HG03457 (cell line): ENCODE data around the gene LMO7.
"Not testable (repeated sequence)": the region's sequence is repeated elsewhere in the genome, so short reads cannot be mapped to it uniquely, and the experiment has no call there.

Experiments
- ATAC-seq: cut with Tn5 transposase; IDR thresholded peaks from one replicate; pipeline ENCODE4 v1.9.1; 2021; ENCODE audit warnings: moderate number of reproducible peaks; ENCODE audit not compliant: unreplicated experiment

Gene LMO7

DNA sequence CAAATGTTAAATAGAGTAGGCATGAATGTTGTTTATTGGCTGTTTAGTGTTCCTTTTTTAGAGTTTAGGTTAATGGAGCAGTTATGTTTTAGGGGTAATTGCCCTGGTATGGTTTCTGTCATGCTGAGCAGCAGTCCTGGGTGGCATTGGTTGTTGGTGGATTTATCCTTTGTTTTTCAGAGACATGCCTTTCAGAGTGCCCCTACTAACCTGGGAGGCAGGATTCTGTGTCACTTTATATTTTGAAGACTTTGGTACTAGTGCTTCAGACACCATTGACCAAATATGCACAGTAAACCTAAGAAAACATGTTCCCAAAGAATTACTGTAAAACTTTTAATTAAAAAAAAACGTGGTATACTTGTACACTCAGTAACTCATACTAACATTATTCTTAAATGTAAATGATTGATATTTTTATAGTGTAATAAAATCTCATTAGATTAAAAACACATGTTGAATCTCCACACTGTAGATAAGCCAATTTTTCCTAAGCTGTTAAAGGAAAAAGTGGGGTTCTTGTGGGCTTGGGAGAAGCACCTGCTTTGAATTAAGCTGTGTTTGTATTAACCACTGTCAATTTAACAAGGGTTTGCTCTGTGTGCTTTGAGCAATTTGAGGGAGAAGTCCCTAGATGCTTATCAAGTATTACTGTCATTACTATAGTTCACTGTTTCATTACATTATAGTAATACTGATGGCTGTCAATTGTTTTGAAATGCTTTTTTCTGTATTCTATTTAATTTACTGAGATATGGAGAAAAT lies 133.2 kb downstream of the LMO7 start:
- no peak for ATAC-seq

DNA sequence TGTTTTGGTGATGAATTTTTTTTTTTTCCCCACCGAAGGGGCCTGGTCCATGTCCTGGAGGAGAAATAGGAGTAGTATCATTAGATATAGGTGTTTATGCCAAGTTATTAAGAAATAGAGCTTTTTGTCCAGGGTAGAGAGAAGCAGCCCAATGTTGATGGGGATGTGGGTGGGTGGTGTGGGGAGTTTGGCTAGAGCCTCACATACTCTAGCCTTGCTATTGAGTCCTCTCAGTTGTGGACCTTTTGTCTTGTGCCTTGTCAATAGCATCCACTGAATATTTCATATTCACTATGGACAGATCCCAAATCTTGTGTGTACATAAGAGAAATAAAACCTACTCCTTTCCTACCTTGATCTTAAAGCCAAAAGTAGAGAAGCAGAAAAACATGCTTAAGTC lies 134.0 kb downstream of the LMO7 start:
- ATAC-seq: no peak

DNA sequence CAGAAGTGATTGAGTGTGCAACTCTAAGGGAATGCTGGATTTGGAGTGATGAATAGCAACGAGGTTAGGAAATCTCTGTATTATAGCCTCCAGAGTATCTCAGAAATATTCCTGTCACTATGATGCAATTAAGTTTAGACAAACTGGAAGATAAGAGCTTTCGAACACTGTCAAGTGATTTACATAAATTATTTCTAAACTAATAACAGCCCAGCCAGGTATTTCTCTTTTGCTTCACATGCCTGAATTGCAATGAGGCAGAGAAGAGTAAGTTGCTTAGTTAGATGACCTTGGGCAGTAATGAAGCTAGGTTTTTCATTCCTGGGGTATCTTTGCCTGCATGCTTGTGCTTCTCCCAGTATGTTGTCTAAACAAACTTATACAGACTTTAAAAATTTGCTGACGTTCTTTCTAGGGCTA lies 134.5 kb downstream of the LMO7 start:
- no peak for ATAC-seq

DNA sequence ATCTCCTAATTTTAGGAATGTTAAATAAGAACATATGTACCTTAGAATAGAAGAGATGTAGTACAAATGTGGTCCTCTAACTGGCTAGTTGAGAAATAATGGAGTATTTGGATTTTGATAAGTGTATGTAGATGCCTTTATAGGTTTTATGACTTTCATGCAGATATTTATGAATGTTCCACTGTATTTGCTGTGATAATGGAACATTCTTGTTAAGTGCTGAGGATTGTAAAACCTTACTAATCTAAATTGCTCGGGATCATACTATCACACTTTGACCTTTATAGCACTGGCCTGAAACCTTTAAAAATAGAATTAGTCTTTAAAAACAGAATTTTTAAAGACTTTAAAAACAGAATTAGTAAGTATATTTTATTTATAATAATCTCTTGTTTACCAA lies 135.1 kb downstream of the LMO7 start:
- ATAC-seq: no peak

DNA sequence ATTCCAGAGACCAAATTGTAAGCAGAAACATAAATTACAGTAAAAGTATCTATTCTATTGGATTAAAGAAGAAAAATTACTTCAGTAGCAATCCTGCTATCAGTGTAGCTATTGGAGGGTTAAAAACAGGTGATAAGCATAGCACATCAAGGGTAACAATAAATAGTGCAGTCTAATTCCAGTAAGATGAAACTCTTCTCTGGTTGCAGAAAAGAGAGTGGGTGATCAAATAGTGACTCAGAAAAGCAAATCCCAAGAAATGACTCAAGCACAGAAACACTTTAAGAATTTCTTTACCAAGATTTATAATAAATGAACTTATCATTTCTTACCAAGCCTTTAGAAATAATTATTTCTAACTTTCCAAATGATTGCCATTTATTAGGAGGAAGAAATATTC lies 135.7 kb downstream of the LMO7 start:
- no peak for ATAC-seq

DNA sequence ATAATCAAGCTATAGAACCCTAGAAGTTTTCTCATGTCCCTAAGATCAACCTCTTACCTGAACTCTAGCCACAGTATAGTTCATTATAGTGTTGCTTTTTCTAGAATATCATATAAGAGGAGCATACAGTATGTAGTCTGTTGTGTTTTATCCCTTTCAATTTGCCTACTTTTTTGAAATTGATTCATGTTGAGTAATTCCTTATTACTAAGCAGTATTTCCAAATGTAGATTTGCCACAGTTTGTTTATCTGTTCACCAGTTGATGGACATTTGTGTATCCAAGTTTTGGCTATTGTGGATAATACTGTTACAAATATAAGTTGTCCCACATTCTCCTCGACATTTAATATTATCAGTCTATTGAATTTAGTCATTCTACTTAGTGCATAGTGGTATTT lies 138.0 kb downstream of the LMO7 start:
- ATAC-seq: no peak

DNA sequence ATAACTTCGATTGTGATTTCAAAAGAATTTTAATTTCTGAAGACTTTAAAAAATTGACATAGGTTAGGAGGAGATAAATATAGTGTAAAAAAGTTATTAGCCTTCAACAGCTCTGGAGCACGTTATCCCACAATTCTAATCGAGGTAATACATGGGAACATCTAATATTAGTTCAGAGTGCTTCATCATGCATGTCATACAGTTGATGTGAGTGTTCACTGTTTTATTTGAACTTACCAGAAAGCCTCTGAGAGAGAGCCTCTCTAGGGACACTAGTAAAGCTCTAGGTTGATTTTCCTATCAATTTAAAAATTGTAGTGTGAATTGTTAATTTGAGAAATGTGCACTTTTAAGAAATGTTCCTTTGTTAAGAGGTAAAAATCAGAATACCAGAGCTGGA lies 140.4 kb downstream of the LMO7 start:
- no peak for ATAC-seq

DNA sequence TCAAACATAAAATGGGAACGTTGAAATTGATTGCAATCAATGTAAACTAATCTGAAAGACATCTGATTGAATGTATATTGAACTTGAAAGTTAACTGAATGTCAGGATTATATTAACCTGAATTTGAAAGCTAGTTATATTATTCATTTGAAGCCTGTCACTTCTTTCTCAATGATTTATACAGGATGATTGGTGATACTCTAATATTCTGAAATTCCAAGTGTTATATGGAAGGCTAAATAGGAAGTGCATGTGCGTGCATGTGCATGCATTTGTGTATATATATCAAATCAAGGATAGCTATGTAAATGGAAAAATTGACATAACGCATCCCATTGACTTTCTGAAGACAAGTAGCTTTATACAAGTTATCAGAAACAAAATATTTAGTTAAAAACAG lies 143.3 kb downstream of the LMO7 start:
- ATAC-seq: no peak

DNA sequence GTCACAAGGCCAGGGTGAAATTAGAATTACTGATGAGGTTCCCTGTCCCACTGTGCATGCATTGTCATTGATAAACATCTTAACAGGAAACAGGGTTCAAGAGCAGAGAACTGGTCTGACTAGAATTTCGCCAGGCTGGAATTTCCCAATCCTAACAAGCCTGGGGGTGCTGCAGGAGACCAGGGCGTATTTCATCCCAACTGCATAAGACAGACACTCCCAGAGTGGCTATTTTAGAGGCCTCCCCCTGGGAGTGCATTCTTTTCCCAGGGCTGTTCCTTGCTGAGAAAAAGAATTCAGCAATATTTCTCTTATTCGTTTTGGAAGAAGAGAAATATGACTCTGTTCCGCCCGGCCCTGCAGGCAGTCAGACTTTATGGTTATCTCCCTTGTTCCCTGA lies 144.0 kb downstream of the LMO7 start:
- not testable (repeated sequence) for ATAC-seq

DNA sequence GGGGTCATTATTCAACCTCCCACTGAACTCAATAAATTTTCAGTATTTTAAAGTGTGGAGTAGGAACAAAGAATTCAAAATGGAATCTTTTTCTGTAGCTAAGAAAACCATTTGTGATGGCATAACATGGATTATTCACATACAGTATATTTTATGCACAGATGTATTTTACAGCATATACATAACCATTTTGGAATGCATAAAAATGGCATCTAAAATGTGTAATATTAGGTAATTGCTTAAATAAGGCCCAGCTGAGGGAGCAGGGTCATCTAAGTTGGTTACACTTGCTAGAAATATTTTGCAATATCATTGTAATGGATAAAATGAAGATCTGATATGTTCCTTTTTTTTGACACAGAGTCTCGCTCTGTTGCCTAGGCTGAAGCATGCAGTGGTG lies 146.9 kb downstream of the LMO7 start:
- no peak for ATAC-seq

DNA sequence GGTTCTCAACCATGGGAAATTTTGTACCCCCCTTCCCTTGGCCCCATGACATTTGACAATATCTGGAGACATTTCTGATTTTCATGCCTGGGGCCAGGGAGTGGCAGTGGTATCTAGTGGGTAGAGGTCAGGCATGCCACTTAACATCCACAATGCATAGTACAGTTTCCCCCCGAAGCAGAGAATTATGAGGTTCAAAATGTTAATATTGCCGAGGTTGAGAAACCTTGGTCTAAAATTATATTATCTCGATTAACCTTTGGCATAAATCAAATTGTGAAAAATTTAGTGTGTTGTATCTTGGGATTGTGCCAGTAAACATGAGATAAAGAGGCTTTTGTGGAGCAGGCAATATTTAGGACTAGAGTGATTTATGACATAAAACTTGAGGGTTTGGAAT lies 147.9 kb downstream of the LMO7 start:
- no peak for ATAC-seq

DNA sequence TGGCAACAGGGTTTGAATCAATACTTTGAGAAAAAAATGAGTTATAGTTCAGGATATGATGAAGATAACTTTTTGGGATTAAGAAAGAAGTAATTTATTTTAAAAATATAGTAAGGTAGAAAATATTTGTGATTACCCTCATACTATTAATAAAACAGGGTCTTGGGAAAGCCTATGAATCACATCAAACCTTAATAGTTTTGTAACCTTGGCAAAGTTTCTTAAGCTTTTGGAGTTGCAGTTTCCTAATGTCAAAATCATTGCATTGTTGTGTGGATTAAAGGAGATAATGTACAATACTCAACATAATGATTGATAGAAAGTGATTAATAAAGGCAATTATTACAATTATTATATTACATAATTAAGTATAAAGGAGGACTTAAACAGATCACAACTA lies 149.0 kb downstream of the LMO7 start:
- no peak for ATAC-seq

DNA sequence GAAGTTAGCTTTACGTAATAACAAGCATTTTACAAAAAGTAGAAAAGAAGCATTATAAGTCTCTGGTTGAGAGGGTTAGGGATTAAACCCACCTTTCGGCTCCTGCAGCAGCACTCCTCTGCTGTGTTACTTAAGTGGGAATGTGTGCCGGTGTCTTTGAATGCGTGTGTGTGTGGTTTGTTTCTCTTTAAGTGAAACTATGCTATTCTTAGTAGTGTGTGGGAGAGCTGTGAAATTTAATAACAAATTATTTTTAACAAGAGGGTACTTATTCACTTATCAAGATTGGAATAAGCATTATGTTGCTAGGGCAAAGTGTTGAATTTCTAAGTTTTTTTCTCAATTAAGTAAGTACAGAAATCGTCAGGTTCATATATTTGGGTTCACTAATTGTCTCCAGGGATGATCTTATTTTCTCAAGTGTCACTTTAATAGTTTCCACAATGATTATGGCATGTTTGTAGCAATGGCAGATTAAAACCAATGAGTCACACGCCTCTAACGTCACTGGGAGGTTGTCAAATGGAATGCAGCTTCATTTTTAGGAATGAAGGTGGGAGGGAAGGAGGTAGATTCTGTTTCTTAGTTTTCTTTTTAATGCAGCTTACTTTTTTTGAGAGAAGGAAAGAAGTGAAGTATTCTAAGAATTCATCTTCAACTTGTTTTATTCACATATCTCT lies 151.3 kb downstream of the LMO7 start:
- no peak for ATAC-seq

DNA sequence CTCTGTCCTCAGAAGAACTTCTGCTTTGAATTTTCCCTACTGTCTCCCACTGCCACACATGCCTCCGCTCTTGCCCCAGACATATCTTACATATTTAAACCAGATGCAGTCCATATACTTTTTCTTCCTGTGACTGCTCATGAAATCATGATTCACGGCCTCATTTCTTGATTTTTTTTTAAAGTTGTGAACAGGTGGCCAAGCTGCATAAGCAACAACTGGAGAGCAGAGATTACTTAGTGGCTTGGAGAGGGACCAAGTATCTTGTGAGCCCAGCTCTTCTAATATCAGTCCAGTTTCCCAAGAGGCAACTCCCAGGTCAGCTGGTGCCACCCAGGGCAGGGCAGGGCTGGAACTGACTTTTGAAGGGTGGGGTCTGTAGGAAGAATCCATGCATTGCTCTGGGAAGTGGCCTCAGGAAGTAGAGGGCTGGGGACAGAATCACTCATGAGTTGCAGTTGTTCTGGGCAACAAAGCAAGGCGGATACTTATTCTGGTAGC lies 152.4 kb downstream of the LMO7 start:
- no peak for ATAC-seq

DNA sequence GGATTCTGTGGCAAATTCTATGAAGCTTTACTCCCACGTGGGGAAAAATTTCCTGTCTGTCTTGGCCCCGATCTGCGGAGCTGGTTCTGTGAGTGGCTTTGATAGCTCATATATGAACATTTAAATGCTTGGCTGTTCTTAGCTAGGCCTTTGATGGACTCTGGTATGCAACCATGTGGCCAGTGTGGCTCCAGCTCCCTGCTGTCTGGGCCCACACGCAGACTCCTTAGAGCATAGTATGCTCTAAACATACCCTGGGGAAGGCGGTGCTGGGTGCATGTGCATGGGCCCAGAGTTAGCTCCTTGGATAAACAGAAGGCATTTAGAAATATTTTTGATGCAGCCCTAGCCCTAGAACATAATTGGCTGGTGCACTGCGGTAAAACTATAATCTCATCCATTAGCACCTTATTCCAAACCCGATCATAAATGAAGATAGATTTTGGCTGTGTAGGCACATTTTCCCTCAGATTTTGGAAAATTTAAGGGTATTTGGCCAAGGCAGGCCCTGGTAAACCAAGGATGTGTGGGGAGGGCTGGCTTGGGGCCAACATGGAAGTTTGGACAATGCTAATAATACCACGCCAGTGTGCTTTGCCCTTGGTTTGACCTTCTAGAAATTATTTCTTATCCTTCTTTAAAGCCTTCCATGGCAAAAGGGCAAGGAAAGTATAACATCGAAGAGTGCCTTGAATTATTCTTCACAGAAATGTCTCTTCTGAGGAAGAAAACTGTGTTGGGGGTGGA lies 153.5 kb downstream of the LMO7 start:
- no peak for ATAC-seq

DNA sequence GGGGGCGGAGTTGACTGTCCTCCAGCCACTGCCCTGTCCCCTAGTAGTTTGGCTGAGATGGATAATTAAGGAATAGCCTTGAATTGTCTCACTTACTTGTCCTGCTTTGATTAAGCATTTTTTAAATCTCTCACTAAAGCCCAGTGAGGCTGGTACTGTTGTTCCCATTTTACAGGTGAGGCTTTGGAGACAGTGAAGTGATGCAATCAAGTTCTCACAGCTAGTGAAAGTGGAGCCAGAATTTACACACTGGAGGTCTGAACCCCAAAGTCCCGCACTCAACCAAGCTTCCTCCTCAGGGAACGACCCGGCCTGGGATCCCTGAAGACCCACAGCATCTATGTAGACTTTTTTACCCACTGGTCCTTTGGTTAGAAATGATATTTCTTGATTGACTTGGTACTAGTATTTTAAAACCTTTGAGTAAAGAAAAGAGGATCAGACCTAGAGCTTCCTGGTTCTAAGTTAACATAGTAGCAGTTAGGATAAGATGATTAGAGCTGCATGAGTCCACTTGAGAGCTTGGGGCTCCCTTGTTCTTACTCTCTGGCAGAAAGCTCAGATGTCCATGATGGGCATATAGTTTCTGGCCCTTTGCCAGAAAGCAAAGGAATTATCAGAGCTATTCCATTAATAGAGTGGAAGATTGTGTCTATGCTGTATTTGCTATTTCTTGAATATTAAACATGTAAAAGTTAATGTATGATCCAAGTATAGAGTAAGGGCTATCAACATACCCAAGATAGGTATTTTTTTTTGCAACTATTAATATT lies 154.3 kb downstream of the LMO7 start:
- ATAC-seq: no peak

DNA sequence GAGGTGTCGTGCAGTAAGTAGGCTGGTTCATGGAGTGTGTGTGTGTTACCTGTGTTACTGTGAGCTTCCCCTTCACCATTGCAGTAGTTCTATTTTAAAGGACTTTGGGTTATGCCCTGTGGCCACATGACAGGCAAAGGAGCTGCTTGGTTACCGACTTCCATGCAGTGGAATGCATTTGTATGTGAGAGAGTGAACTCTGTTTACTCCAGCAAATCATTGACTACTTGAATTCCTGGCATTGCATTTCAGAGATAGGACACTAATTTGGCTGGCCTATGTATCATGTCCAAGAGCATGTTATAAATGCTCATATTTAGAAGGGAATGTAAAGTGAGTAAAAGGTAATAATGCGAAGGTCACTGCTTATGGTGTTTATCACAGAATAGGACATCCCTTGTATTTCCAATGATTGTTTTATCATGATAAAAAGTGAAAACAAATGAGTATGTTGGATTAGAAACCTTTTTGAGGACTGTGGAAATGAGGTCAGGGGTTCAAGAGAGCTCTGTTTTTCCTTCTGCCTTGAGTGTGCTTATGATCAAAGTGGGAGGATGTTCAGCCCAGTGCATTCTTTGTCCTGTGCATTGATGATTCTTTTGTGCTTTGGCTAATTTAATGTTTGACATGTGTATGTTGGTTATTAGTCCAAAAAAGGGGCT lies 156.5 kb downstream of the LMO7 start:
- no peak for ATAC-seq

DNA sequence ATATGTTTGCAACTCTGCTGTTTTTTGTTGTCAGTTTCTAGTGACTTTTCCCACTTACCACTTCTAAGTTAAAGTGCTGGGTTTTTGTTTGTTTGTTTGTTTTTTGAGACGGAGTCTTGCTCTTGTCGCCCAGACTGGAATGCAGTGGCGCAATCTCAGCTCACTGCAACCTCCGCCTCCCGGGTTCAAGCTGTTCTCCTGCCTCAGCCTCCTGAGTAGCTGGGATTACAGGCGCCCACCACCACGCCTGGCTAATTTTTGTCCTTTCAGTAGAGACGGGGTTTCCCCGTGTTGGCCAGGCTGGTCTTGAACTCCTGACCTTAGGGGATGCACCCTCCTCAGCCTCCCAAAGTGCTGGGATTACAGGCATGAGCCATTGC lies 157.0 kb downstream of the LMO7 start:
- not testable (repeated sequence) for ATAC-seq

DNA sequence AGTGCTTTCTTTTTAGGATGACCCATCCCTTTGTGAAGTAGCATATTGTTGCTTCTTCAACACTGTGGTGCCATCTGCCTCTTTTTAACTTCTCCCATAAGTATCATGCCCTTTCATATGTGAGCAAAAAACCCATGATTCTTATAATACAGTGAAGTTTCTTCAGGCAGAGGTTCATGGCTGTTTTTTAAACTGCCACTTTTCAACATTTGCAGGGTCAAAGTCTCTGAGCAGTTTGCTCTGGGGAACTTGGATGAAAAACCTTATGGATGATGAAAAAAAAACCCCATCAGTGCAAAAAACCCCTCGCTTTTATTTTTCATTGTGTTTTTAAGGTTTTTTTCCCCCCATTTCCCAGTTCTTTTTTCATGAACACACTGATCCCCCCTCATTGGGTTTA lies 158.5 kb downstream of the LMO7 start:
- ATAC-seq: no peak

DNA sequence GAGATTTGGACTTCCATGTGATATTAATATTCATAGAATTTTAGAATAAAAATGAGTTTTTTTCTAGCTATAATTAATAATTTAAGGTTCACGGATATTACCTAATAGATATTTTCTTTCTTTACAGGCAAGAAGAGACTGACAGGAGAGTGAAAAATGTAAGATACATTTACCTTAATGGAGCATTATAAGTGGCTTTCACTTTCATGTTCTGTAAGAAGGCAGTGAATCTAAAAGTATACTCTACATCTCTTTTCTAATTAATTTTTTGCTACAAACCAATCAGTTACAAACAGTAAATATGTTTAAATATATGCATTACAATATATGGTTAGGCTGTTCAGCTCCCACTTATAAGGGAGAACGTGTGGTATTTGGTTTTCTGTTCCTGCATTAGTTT lies 159.1 kb downstream of the LMO7 start:
- no peak for ATAC-seq

DNA sequence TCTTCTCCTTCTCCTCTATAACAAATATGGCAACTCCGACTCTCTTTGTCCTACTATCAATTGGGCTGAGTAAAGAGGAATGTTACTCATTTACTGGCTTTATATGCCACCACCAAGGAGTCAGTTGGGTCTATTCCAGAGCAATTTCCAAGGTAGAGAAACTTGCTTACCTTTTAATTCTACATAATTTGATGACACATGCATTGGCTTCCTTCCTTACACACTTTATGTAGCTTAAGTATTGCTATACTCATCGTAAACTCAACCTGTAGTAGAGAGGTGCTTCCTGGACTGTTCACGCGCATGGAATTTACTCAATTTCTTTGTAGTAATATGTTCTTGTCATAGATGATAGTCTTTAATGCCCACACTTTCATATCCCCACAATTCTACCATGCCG lies 160.7 kb downstream of the LMO7 start:
- ATAC-seq: no peak
